ENCODE measurements around the gene TERC.

TERC gene

GRCh38 chr3:169764882-169765612 is at the start of gene TERC:
Gene TERC, minus strand, starts transcription at chr3:169765060.
- peak; percentile 95 for DNase-seq (ENCODE audit: low read depth)
- peak within 1 kb of the TSS; percentile 85 for H3K4me3 ChIP-seq (ENCODE audit: low read depth, low read length)
- no peak for TF ChIP-seq CTCF (conservative IDR thresholded peaks at IDR 0.05; ENCODE audit: low read depth, low read length)

DNA sequence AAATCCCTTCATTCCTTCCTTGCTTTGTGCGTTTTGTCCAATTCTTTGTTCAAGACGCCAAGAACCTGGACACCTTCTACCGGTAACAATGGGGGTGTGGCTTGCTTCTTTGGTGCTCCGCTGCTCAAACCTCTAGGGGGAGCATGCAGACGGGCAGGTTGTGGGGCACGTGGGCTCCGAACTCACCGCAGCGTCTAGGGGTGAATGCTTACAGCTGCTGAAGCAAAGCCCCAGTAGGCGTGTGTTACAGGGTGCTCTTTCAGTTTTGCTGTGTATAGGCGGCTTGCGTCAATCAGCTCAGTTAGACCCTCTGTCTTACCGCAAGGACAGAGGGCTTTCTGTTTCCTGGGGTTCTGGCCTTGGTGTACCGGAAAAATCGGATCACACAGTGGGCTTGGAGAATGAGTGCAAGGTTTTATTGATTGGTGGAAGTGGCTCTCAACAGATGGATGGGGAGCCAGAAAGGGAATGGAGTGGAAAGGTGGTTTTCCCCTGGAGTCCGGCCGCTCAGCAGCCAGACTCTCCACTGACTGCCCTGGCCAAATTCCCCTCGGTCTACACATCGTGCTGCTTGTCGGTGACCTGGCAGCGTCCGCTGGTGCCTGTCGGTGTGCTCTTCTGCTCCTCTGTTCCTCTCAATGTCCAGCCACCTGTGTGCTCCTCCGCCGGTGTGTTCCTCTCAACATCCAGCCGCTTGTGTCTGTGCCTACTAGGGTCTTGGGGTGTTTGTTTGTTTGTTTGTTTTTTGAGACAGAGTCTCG is 49.1 kb upstream of the TERC start:
- peak; percentile 37 for DNase-seq (ENCODE audit: low read depth)
- H3K4me3 ChIP-seq (ENCODE audit: low read depth, low read length), result peak overlapping the region; percentile 67
- TF ChIP-seq CTCF (conservative IDR thresholded peaks at IDR 0.05; ENCODE audit: low read depth, low read length), result peak; percentile 49

DNA sequence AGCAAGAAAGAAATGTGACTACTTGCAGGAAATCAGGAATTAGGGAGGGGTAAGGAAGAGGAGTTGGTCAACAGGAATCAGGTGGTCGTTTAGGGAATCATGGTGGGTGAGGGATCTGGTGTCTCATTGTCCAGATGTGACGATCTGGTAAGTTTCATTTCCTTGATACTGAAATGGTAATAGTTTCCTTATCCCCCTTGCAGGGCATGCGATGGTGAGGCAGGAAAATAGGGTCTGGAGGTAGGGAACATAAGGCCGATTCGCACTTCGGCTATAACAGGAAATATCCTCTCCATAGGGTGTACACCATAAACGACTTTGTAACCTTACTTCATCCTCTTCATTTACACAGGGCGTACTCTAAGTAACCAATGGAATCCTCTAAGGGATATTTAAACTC is 48.4 kb upstream of the TERC start:
- DNase-seq (ENCODE audit: low read depth), result no peak
- no peak for TF ChIP-seq CTCF (conservative IDR thresholded peaks at IDR 0.05; ENCODE audit: low read depth, low read length)
- H3K4me3 ChIP-seq (ENCODE audit: low read depth, low read length), result peak overlapping the region; percentile 67

- peak within 1 kb of the TSS; percentile 67 for H3K4me3 ChIP-seq (ENCODE audit: low read depth, low read length)
- peak; percentile 89 for DNase-seq (ENCODE audit: low read depth)
- TF ChIP-seq CTCF (conservative IDR thresholded peaks at IDR 0.05; ENCODE audit: low read depth, low read length), result no peak
These were observed 47.7 kb upstream of the TERC start, which contains the start of the genes LRRC34 and LRRIQ4 for GRCh38 chr3:169812332-169813235. Gene LRRC34, minus strand, starts transcription at chr3:169812904. Its CDS starts 356 bp downstream, at chr3:169812548. Gene LRRIQ4, plus strand, starts transcription at chr3:169812870. Its CDS starts 9,052 bp downstream, at chr3:169821922.

- DNase-seq (ENCODE audit: low read depth), result peak; percentile 76
- no peak for TF ChIP-seq CTCF (conservative IDR thresholded peaks at IDR 0.05; ENCODE audit: low read depth, low read length)
These were observed 46.9 kb upstream of the TERC start for GRCh38 chr3:169811631-169812331.

GRCh38 chr3:169809230-169809795 is 44.5 kb upstream of the TERC start:
- H3K4me3 ChIP-seq (ENCODE audit: low read depth, low read length), result no peak overlapping the region
- no peak for TF ChIP-seq CTCF (conservative IDR thresholded peaks at IDR 0.05; ENCODE audit: low read depth, low read length)
- DNase-seq (ENCODE audit: low read depth), result no peak

More at GRCh38 chr3:169811631-169812331, 46.9 kb upstream of the TERC start:
- H3K4me3 ChIP-seq (ENCODE audit: low read depth, low read length), result peak overlapping the region; percentile 67
